Neutrophil (primary cell): ENCODE results near the gene LAPTM4A.
"Not testable (repeated sequence)": the region's sequence is repeated elsewhere in the genome, so short reads cannot be mapped to it uniquely, and the experiment has no call there.

ENCODE experiments used
- H3K27ac ChIP-seq: fragments of 200-600 bp; sonication (generic); 2 replicates; pipeline ENCODE4 v1.5.1; 2016; ENCODE audit warnings: mild to moderate bottlenecking, moderate library complexity
- H3K27me3 ChIP-seq: fragments of 200-600 bp; sonication (generic); 2 replicates; pipeline ENCODE4 v1.6.0; 2016; ENCODE audit warnings: mild to moderate bottlenecking
- H3K36me3 ChIP-seq: fragments of 200-600 bp; sonication (generic); 2 replicates; pipeline ENCODE4 v1.5.1; 2017
- H3K4me1 ChIP-seq, 2 experiments: fragments of 200-600 bp in 1 of 2; sonication (generic) in 1 of 2; 1 replicate in 1 of 2; 2 replicates in 1 of 2; pipeline versions ENCODE4 v1.5.1 to v1.6.1; 2013 to 2016; ENCODE audit warnings: low read depth in 1 of 2, low read length in 1 of 2, mild to moderate bottlenecking in 1 of 2, moderate library complexity in 1 of 2; ENCODE audit not compliant: control insufficient read depth in 1 of 2, insufficient read depth in 1 of 2
- H3K4me3 ChIP-seq, 2 experiments: fragments of 200-600 bp in 1 of 2; sonication (generic) in 1 of 2; 1 replicate in 1 of 2; 2 replicates in 1 of 2; pipeline ENCODE4 v1.5.1; 2013 to 2016; ENCODE audit warnings: low read depth in 1 of 2, low read length in 1 of 2, mild to moderate bottlenecking in 1 of 2, moderate library complexity in 1 of 2
- H3K9me3 ChIP-seq: fragments of 200-600 bp; sonication (generic); 2 replicates; pipeline ENCODE4 v1.5.1; 2016
- CTCF ChIP-seq: fragments of 200-600 bp; sonication (generic); IDR thresholded peaks from 2 replicates; pipeline ENCODE4 v1.5.1; 2016; ENCODE audit warnings: antibody characterized with exemption

The LAPTM4A gene

GRCh38 chr2:20080428-20080827, 29.0 kb upstream of the LAPTM4A start:
- H3K27ac ChIP-seq = no peak overlapping the region
- no peaks in the 10 kb centered on the region for H3K36me3 ChIP-seq
- TF ChIP-seq CTCF = no peak
- no peaks in the 10 kb centered on the region for H3K27me3 ChIP-seq
- H3K4me3 ChIP-seq = no peak overlapping the region
- H3K4me1 ChIP-seq = no peaks in the 10 kb centered on the region
- no peaks in the 10 kb centered on the region for H3K9me3 ChIP-seq

DNA sequence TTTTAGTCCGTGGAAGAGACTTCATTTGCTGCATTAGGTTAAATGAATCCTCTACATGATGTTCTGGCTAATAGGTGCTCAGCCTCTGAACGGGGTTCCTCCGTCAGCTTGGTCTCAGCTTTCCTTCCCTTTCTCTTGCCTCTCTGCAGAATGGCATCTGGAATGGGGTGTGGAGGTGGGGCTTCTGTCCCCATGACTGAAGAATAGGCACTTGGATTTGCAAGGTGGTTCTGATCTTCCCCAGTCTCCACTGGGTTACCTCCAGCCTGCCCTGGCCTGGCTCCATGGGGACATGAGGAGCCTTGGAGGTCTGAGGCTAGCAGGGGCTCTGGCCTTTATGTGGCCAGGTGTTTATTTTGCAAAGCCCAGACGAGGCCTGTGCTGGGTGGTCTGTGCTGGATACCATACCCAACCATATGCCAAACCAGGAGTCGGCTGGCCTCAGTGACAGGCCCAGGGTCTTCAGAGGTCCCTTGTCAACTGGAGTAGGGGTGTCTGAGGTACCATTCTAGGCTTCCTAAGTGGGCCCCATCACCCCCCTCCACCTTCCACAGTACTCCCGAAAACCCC, 28.2 kb upstream of the LAPTM4A start:
- no peak overlapping the region for H3K4me3 ChIP-seq
- H3K36me3 ChIP-seq = no peaks in the 10 kb centered on the region
- no peak for TF ChIP-seq CTCF
- H3K4me1 ChIP-seq = no peaks in the 10 kb centered on the region
- no peaks in the 10 kb centered on the region for H3K27me3 ChIP-seq
- no peak overlapping the region for H3K27ac ChIP-seq
- H3K9me3 ChIP-seq = no peaks in the 10 kb centered on the region

DNA sequence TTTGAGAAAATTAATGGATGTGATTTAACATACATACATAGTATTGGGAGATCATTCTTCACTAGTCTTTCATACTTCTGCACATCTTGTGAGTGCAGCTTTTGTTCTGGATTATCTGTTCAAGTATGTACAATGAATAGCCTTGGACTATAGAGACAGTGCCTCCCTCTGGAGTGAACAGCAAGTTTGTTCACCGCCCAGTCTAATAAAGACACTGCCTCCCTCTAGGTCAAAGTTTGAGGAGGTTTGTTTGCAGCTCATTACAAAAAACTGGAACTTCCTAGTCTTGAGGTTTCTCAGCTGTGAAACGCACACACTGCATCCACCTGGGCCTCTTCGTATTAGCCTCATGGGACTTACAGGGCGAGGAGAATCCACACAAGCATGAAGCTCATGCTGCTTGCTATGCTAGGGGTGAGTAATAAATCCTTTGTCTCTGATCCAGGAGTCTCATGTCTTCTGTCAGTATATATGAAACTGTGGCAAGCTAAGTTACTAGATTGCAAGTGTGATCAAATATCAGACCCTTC, 26.0 kb upstream of the LAPTM4A start:
- TF ChIP-seq CTCF = no peak
- Histone ChIP-seq H3K27ac (no peak overlapping the region), H3K27me3 (no peaks in the 10 kb centered on the region), H3K4me1 (no peaks in the 10 kb centered on the region), H3K36me3 (no peaks in the 10 kb centered on the region), H3K4me3 (no peak overlapping the region), H3K9me3 (no peaks in the 10 kb centered on the region)

GRCh38 chr2:20076757-20077156, 25.3 kb upstream of the LAPTM4A start:
- Histone ChIP-seq H3K4me3 (no peak overlapping the region), H3K27ac (no peak overlapping the region), H3K4me1 (no peaks in the 10 kb centered on the region), H3K36me3 (no peaks in the 10 kb centered on the region), H3K27me3 (no peaks in the 10 kb centered on the region), H3K9me3 (no peaks in the 10 kb centered on the region)
- no peak for TF ChIP-seq CTCF

- Histone ChIP-seq H3K36me3 (no peaks in the 10 kb centered on the region), H3K9me3 (no peaks in the 10 kb centered on the region), H3K4me3 (no peak overlapping the region), H3K27me3 (no peaks in the 10 kb centered on the region), H3K4me1 (no peaks in the 10 kb centered on the region), H3K27ac (no peak overlapping the region)
- TF ChIP-seq CTCF = no peak
Observed at GRCh38 chr2:20074901-20075300, 23.5 kb upstream of the LAPTM4A start.

DNA sequence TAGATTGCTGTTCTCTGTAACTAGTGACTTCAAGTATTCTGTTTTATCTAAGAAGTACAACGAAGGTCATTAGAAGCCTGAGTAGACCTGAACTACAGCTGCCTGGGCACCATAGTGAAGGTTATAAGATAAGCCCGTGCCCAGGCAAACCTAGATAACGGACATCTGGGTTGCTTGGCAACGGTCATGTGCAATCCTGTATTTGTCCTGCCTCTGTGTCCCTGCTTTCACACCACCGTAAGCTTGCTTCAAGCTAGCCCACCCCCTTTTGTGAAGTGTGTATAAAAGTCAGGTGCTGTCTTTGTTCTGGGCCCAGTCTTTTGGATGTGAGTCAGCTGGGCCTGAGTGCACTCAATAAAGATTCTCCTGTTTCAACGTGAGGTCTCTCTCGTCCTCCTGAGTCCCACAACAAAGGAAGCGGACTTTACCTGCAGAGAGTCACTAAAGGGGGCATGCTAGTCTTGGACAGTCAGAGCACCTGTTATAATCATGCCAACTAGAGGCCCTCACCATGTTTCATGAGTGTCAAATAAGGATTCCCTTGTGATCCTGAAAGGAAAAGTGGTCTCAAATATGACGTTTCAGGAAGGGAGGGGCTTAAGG, 22.7 kb upstream of the LAPTM4A start:
- H3K27me3 ChIP-seq, H3K4me3 ChIP-seq, H3K4me1 ChIP-seq, H3K9me3 ChIP-seq, H3K36me3 ChIP-seq, H3K27ac ChIP-seq: not testable (repeated sequence)
